GM12878 (cell line): ENCODE data around the gene SH2B3. TPM values are rescaled to one million over a fixed set of nuclear protein-coding genes. Genes with fewer than 3 reads are reported as not detected.
A peak's percentile ranks its signal among the peaks of the same experiment; 100 is the strongest.

Experiments
- BCL11A ChIP-seq: IDR thresholded peaks from 2 replicates; pipeline ENCODE4 v1.6.1; 2011; ENCODE audit warnings: low read depth, low read length
- CBFB ChIP-seq: IDR thresholded peaks from 2 replicates; pipeline ENCODE4 v1.6.1; 2016; ENCODE audit warnings: antibody characterized with exemption, low read depth
- CHD2 ChIP-seq: IDR thresholded peaks from 2 replicates; pipeline ENCODE4 v1.6.1; 2011; ENCODE audit warnings: low read depth, low read length, improper control_type of control experiment, borderline replicate concordance
- E2F4 ChIP-seq: IDR thresholded peaks from 2 replicates; pipeline ENCODE4 v1.6.1; 2012; ENCODE audit warnings: low read depth, low read length, improper control_type of control experiment
- E4F1 ChIP-seq: fragments of 450-650 bp; IDR thresholded peaks from 2 replicates; pipeline ENCODE4 v1.6.1; 2018; ENCODE audit warnings: borderline replicate concordance, mild to moderate bottlenecking; ENCODE audit not compliant: partially characterized antibody
- ELK1 ChIP-seq: IDR thresholded peaks from 2 replicates; pipeline ENCODE4 v1.6.1; 2012; ENCODE audit warnings: low read depth, low read length, improper control_type of control experiment
- GABPA ChIP-seq: IDR thresholded peaks from 2 replicates; pipeline ENCODE4 v1.6.1; 2014; ENCODE audit warnings: antibody characterized with exemption, low read depth, mild to moderate bottlenecking, inconsistent platforms
- IKZF2 ChIP-seq, 2 experiments: fragments of 450-650 bp; IDR thresholded peaks; 2 replicates each; pipeline ENCODE4 v1.6.1; 2017; ENCODE audit warnings: mild to moderate bottlenecking in 2 of 2, moderate library complexity in 2 of 2
- LARP7 ChIP-seq: fragments of 450-650 bp; IDR thresholded peaks from 2 replicates; pipeline ENCODE4 v1.6.1; 2017; ENCODE audit warnings: mild to moderate bottlenecking
- NKRF ChIP-seq: fragments of 450-650 bp; conservative IDR thresholded peaks from 2 replicates; pipeline ENCODE4 v1.6.1; 2017; ENCODE audit warnings: mild to moderate bottlenecking, moderate library complexity
- SMAD1 ChIP-seq: fragments of 450-650 bp; IDR thresholded peaks from 2 replicates; pipeline ENCODE4 v1.6.1; 2018; ENCODE audit warnings: mild to moderate bottlenecking, low read depth; ENCODE audit not compliant: partially characterized antibody
- SMARCA5 ChIP-seq: fragments of 450-650 bp; IDR thresholded peaks from 2 replicates; pipeline ENCODE4 v1.6.1; 2017; ENCODE audit warnings: mild to moderate bottlenecking
- TCF12 ChIP-seq: IDR thresholded peaks from 2 replicates; pipeline ENCODE4 v1.6.1; 2011; ENCODE audit warnings: low read depth, mild to moderate bottlenecking, low read length
- ZBTB33 ChIP-seq: fragments of 450-650 bp; IDR thresholded peaks from 2 replicates; pipeline ENCODE4 v1.6.1; 2017; ENCODE audit warnings: mild to moderate bottlenecking
- ZBTB40 ChIP-seq: fragments of 450-650 bp; IDR thresholded peaks from 2 replicates; pipeline ENCODE4 v1.6.1; 2016; ENCODE audit warnings: mild to moderate bottlenecking, moderate library complexity, borderline replicate concordance
- ZNF384 ChIP-seq: IDR thresholded peaks from 2 replicates; pipeline ENCODE4 v1.6.1; 2012; ENCODE audit warnings: low read depth, mild to moderate bottlenecking, low read length, improper control_type of control experiment, borderline replicate concordance
- ZSCAN29 ChIP-seq: fragments of 450-650 bp; IDR thresholded peaks from 2 replicates; pipeline ENCODE4 v1.6.1; 2017; ENCODE audit warnings: mild to moderate bottlenecking, moderate library complexity
- polyA plus RNA-seq, 11 experiments: library from polyadenylated mRNA; depleted of rRNA in 4 of 11; unstranded in 6 of 11; stranded (reverse) in 5 of 11; fragments of >200 nt; fragmentation: Nextera tagmentation in 4 of 11; fragmentation: Illumina TruSeq in 1 of 11; extraction: Ambion mirVana in 4 of 11; extraction: Trizol in 1 of 11; gene quantifications; 1 replicate in 1 of 11; 2 replicates in 10 of 11; pipeline versions ENCODE4 v1.2.1 to v1.2.3, GENCODE V29; 2011 to 2016; ENCODE audit warnings: inconsistent platforms in 2 of 11, missing spikeins in 2 of 11, low read depth in 1 of 11
- total RNA-seq, 4 experiments: library from RNA; depleted of rRNA in 3 of 4; stranded (reverse); fragments of >200 nt in 3 of 4; fragmentation: Illumina TruSeq in 1 of 4; extraction: Trizol in 1 of 4; gene quantifications; 2 replicates each; pipeline versions ENCODE4 v1.2.1 to v1.2.3, GENCODE V29; 2013 to 2021

The SH2B3 gene
- total and polyA plus RNA-seq, 10 of the 15 experiments (the other 5 are each of a cell fraction or from before 2014, with no cell fraction given): 5.8 to 46.4 (median 23.3) TPM

GRCh38 chr12:111444314-111444924, 38.7 kb downstream of the SH2B3 start (continued):
- TF ChIP-seq ELK1 (no peak), NKRF (peak; percentile 15; the same call in 1 of the 2 replicates), BCL11A (peak; percentile 95), SMAD1 (no peak), SMARCA5 (peak; percentile 96), CBFB (peak; percentile 98), CHD2 (no peak), GABPA (no peak), TCF12 (peak; percentile 99), ZBTB33 (no peak), E4F1 (no peak), ZBTB40 (no peak), ZNF384 (no peak), ZSCAN29 (no peak), LARP7 (peak; percentile 77), E2F4 (no peak), IKZF2 (IDR thresholded peaks at IDR 0.05) (peak; percentile 79 to 85)
